K562 (cell line): Measurements from ENCODE around the gene CACNA1I.

ENCODE experiments used
- PKNOX1 ChIP-seq: fragments of 450-650 bp; IDR thresholded peaks from 2 replicates; pipeline ENCODE4 v1.6.1; 2016
- TAF9B ChIP-seq: fragments of 450-650 bp; IDR thresholded peaks from 2 replicates; pipeline ENCODE4 v1.6.1; 2018; ENCODE audit warnings: mild to moderate bottlenecking; ENCODE audit not compliant: partially characterized antibody

DNA sequence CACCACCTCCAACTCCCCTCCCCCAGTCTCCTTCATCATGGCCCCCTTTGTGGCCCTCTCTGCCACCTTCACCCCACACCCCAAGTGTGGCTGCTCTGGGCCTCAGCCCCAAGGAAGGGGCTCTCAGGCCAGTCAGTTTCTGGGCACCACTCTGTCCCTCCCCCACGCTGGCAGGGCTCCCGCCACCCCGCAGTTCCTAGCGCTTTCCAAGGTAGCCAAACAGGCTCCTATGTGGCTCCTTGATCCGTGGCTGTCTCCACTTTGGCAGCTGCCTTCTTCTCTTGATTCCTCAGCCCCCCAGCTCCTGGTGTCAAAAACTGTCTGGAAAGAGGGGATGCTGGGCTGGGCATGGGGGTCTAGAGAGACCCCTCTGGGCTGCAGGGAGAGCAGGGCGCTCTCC is 10.4 kb upstream of the CACNA1I start:
- TF ChIP-seq PKNOX1 (no peak), TAF9B (no peak)
